Measurements from ENCODE around the gene IGF2R.
A peak's percentile ranks its signal among the peaks of the same experiment; 100 is the strongest.
"Not testable (repeated sequence)": the region's sequence is repeated elsewhere in the genome, so short reads cannot be mapped to it uniquely, and the experiment has no call there.

Gene IGF2R

DNA sequence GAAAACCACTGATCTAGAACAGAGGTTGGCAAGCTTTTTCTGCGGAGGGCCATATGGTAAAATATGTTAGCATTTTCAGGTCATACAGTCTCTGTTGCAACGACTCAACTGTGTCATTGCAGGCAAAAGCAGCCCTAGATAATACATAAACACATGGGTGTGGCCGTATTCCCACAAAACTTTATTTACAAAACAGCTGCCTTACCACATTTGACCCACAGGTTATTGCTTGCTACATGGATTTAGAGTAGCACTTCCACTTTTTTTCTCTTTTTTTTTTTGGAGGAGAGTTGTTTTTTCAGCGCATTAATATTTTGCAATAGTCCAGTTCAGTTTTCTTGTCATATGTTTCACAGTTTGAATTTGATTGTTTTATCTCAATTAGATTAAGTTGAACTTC, 2.5 kb upstream of the IGF2R start:
- H3K4me1 ChIP-seq (ENCODE audit: control insufficient read depth in 1 of 2, insufficient read depth in 2 of 2, low read length in 2 of 2), result peaks cover 7 to 13% of the 10 kb centered on the region in 2 donors
- no peaks in the 10 kb centered on the region for H3K9me3 ChIP-seq (ENCODE audit: control insufficient read depth in 1 of 2, low read length in 2 of 2)
- H3K9ac ChIP-seq (ENCODE audit: low read depth in 1 of 2, low read length in 2 of 2), result no peak overlapping the region
- H3K36me3 ChIP-seq (ENCODE audit: control insufficient read depth in 1 of 2, insufficient read depth in 2 of 2, low read length in 2 of 2), result no peaks in the 10 kb centered on the region
- H3K27ac ChIP-seq (ENCODE audit: low read depth, low read length), result no peak overlapping the region
- no peak overlapping the region for H3K4me3 ChIP-seq (ENCODE audit: low read depth in 1 of 2, low read length in 2 of 2)
- no peaks in the 10 kb centered on the region for H3K27me3 ChIP-seq (ENCODE audit: control insufficient read depth in 1 of 2, insufficient read depth in 2 of 2, low read length in 2 of 2)

DNA sequence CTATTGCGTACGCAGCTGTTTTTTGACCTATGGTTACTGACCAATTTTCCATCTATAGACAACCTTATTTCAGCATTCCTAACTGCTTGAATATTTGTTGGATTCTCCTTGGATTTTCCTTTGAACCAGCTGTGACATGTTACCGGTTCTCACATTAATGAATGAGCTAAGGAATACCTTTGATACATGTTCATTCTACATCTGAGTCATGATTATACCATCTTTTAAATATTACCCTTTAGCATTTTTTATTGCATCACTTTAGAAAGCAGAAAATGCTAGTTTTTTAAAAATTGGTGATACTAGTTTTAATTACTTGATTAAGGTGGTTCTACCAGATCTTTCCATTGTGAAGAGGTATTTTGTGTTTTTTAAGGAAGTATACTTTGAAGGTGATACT, 1.9 kb upstream of the IGF2R start:
- Histone ChIP-seq H3K4me1 (ENCODE audit: control insufficient read depth in 1 of 2, insufficient read depth in 2 of 2, low read length in 2 of 2) (peaks cover 8 to 13% of the 10 kb centered on the region in 2 donors), H3K36me3 (ENCODE audit: control insufficient read depth in 1 of 2, insufficient read depth in 2 of 2, low read length in 2 of 2) (no peaks in the 10 kb centered on the region), H3K27me3 (ENCODE audit: control insufficient read depth in 1 of 2, insufficient read depth in 2 of 2, low read length in 2 of 2) (no peaks in the 10 kb centered on the region), H3K4me3 (ENCODE audit: low read depth in 1 of 2, low read length in 2 of 2) (no peak overlapping the region), H3K9me3 (ENCODE audit: control insufficient read depth in 1 of 2, low read length in 2 of 2) (no peaks in the 10 kb centered on the region), H3K9ac (ENCODE audit: low read depth in 1 of 2, low read length in 2 of 2) (no peak overlapping the region), H3K27ac (ENCODE audit: low read depth, low read length) (no peak overlapping the region)

DNA sequence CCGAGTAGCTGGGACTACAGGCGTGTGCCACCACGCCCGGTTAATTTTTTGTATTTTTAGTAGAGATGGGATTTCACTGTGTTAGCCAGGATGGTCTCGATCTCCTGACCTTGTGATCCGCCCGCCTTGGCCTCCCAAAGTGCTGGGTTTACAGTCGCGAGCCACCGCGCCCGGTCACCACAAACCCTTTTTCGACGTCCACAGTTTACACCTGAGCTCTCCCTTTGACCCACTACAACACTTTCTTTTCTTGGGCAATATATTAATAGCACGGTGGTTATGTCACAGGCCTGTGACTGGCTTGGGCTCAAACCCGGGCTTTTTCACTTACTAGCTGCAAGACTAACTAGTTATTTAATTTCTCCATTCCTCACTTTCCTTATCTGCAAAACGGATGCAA, 1.3 kb upstream of the IGF2R start:
- not testable (repeated sequence) for H3K9me3 ChIP-seq (ENCODE audit: control insufficient read depth in 1 of 2, low read length in 2 of 2); H3K27ac ChIP-seq (ENCODE audit: low read depth, low read length); H3K36me3 ChIP-seq (ENCODE audit: control insufficient read depth in 1 of 2, insufficient read depth in 2 of 2, low read length in 2 of 2); H3K27me3 ChIP-seq (ENCODE audit: control insufficient read depth in 1 of 2, insufficient read depth in 2 of 2, low read length in 2 of 2); H3K9ac ChIP-seq (ENCODE audit: low read depth in 1 of 2, low read length in 2 of 2); H3K4me3 ChIP-seq (ENCODE audit: low read depth in 1 of 2, low read length in 2 of 2)
- H3K4me1 ChIP-seq (ENCODE audit: control insufficient read depth in 1 of 2, insufficient read depth in 2 of 2, low read length in 2 of 2), result peaks cover 14 to 16% of the 10 kb centered on the region in 2 donors

DNA sequence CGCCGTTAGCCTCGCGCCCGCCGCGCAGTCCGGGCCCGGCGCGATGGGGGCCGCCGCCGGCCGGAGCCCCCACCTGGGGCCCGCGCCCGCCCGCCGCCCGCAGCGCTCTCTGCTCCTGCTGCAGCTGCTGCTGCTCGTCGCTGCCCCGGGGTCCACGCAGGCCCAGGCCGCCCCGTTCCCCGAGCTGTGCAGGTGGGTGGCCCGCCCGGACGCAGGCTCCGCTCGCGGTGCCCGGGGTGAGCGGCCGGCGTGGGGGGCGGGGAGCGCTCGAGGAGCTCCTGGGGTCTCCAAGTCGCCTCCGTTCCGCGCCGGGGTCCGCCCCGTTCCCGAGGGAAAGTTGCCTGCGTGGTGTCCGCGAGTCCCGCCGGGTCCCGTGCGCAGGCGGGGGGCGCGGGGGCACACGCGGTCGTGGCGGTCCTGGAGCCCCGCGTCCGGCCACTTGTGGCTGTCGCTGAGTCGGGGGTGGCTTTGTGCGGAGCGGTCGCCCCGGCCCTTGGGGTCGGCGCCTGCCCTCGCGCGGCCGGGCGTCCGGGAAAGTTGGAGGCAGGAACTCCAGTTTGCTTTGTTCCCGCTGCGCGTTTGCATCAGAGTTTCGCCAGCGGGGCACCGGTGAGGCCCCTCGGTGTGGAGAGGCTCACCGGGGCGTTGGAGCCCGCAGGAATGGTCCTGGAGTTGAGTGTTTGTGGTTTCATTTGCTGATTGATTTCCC, 476 bp downstream of the IGF2R start:
- no peaks in the 10 kb centered on the region for H3K27me3 ChIP-seq (ENCODE audit: control insufficient read depth in 1 of 2, insufficient read depth in 2 of 2, low read length in 2 of 2)
- H3K36me3 ChIP-seq (ENCODE audit: control insufficient read depth in 1 of 2, insufficient read depth in 2 of 2, low read length in 2 of 2), result no peaks in the 10 kb centered on the region
- H3K4me3 ChIP-seq (ENCODE audit: low read depth in 1 of 2, low read length in 2 of 2), result peak overlapping the region; percentile 68 to 82
- no peaks in the 10 kb centered on the region for H3K9me3 ChIP-seq (ENCODE audit: control insufficient read depth in 1 of 2, low read length in 2 of 2)
- H3K27ac ChIP-seq (ENCODE audit: low read depth, low read length), result peak overlapping the region; percentile 74
- H3K9ac ChIP-seq (ENCODE audit: low read depth in 1 of 2, low read length in 2 of 2), result peak overlapping the region; percentile 72 to 78
- H3K4me1 ChIP-seq (ENCODE audit: control insufficient read depth in 1 of 2, insufficient read depth in 2 of 2, low read length in 2 of 2), result peaks cover 19 to 24% of the 10 kb centered on the region in 2 donors

- Histone ChIP-seq H3K36me3 (ENCODE audit: control insufficient read depth in 1 of 2, insufficient read depth in 2 of 2, low read length in 2 of 2) (no peaks in the 10 kb centered on the region), H3K27me3 (ENCODE audit: control insufficient read depth in 1 of 2, insufficient read depth in 2 of 2, low read length in 2 of 2) (no peaks in the 10 kb centered on the region), H3K9me3 (ENCODE audit: control insufficient read depth in 1 of 2, low read length in 2 of 2) (no peaks in the 10 kb centered on the region), H3K4me1 (ENCODE audit: control insufficient read depth in 1 of 2, insufficient read depth in 2 of 2, low read length in 2 of 2) (peaks cover 19 to 24% of the 10 kb centered on the region in 2 donors), H3K27ac (ENCODE audit: low read depth, low read length) (no peak overlapping the region), H3K4me3 (ENCODE audit: low read depth in 1 of 2, low read length in 2 of 2) (peak overlapping the region; percentile 68 to 82), H3K9ac (ENCODE audit: low read depth in 1 of 2, low read length in 2 of 2) (peak overlapping the region in 1 of 2 donors; percentile 78)
These were observed 1.0 kb downstream of the IGF2R start for GRCh38 chr6:159969921-159970320.

DNA sequence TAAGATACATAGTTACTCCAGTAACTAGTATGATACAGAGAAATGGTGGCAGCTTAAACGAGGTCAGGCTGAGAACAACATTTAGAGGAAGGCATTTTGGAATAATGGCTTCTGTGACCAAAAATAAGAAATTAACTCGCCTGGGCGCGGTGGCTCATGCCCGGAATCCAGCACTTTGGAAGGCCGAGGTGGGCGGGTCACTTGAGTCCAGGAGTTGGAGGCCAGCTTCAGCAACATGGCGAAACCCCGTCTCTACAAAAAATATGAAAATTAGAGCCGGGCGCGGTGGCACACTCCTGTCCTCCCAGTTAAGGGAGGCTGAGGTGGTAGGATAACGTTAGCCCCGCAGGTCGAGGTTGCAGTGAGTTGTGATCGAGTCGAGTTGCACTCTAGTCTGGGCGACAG, 1.8 kb downstream of the IGF2R start:
- no peaks in the 10 kb centered on the region for H3K9me3 ChIP-seq (ENCODE audit: control insufficient read depth in 1 of 2, low read length in 2 of 2)
- no peak overlapping the region for H3K27ac ChIP-seq (ENCODE audit: low read depth, low read length)
- H3K27me3 ChIP-seq (ENCODE audit: control insufficient read depth in 1 of 2, insufficient read depth in 2 of 2, low read length in 2 of 2), result no peaks in the 10 kb centered on the region
- peak overlapping the region in 1 of 2 donors; percentile 78 for H3K9ac ChIP-seq (ENCODE audit: low read depth in 1 of 2, low read length in 2 of 2)
- no peaks in the 10 kb centered on the region for H3K36me3 ChIP-seq (ENCODE audit: control insufficient read depth in 1 of 2, insufficient read depth in 2 of 2, low read length in 2 of 2)
- peak overlapping the region; percentile 68 to 82 for H3K4me3 ChIP-seq (ENCODE audit: low read depth in 1 of 2, low read length in 2 of 2)
- H3K4me1 ChIP-seq (ENCODE audit: control insufficient read depth in 1 of 2, insufficient read depth in 2 of 2, low read length in 2 of 2), result peaks cover 19 to 24% of the 10 kb centered on the region in 2 donors

- Histone ChIP-seq H3K9ac (ENCODE audit: low read depth in 1 of 2, low read length in 2 of 2) (no peak overlapping the region), H3K27ac (ENCODE audit: low read depth, low read length) (no peak overlapping the region), H3K36me3 (ENCODE audit: control insufficient read depth in 1 of 2, insufficient read depth in 2 of 2, low read length in 2 of 2) (no peaks in the 10 kb centered on the region), H3K27me3 (ENCODE audit: control insufficient read depth in 1 of 2, insufficient read depth in 2 of 2, low read length in 2 of 2) (no peaks in the 10 kb centered on the region), H3K4me3 (ENCODE audit: low read depth in 1 of 2, low read length in 2 of 2) (no peak overlapping the region), H3K9me3 (ENCODE audit: control insufficient read depth in 1 of 2, low read length in 2 of 2) (no peaks in the 10 kb centered on the region), H3K4me1 (ENCODE audit: control insufficient read depth in 1 of 2, insufficient read depth in 2 of 2, low read length in 2 of 2) (peaks cover 19 to 24% of the 10 kb centered on the region in 2 donors)
These were observed 2.7 kb downstream of the IGF2R start for GRCh38 chr6:159971341-159972178.

DNA sequence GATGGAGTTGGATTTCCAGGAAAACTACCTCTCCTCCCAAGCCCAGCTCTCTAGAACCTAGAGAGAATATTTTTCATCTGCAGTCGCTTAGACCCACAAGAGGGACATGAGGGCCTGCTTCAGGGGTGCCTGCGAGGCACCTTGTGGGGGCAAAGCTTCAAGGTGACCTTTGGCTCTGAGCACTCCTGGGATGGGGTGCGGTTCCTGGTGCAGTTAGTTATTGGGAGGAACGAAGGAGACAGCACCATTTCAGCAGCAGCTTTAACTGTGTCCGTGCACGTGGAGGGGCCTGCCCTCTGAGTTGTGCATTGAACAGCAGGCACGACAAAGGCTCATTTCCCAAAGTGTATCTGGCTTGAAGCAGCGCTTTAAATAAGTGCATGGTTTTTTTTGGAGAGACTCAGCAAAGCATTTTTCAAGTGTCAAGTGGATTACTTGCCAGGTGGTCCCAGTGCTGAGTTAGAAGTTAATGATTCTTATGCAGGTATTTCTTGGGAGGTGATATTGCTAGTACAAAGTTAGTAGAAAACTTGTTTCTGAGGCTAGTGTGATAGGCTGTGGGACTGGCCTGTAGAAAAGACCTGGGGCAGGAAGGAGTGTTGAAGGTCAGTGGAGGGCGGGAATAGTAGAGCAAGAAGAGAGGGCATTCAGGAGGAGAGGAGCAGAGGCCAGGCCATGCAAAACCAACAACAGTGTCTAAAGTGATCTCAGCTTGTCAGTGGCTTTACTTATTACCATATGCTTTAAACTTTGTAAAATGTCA, 3.8 kb downstream of the IGF2R start:
- H3K9ac ChIP-seq (ENCODE audit: low read depth in 1 of 2, low read length in 2 of 2), result no peak overlapping the region
- H3K36me3 ChIP-seq (ENCODE audit: control insufficient read depth in 1 of 2, insufficient read depth in 2 of 2, low read length in 2 of 2), result no peaks in the 10 kb centered on the region
- H3K9me3 ChIP-seq (ENCODE audit: control insufficient read depth in 1 of 2, low read length in 2 of 2), result no peaks in the 10 kb centered on the region
- H3K27ac ChIP-seq (ENCODE audit: low read depth, low read length), result no peak overlapping the region
- H3K4me3 ChIP-seq (ENCODE audit: low read depth in 1 of 2, low read length in 2 of 2), result no peak overlapping the region
- no peaks in the 10 kb centered on the region for H3K27me3 ChIP-seq (ENCODE audit: control insufficient read depth in 1 of 2, insufficient read depth in 2 of 2, low read length in 2 of 2)
- H3K4me1 ChIP-seq (ENCODE audit: control insufficient read depth in 1 of 2, insufficient read depth in 2 of 2, low read length in 2 of 2), result peaks cover 30 to 33% of the 10 kb centered on the region in 2 donors

- peaks cover 37% of the 10 kb centered on the region in 2 donors for H3K4me1 ChIP-seq (ENCODE audit: control insufficient read depth in 1 of 2, insufficient read depth in 2 of 2, low read length in 2 of 2)
- H3K36me3 ChIP-seq (ENCODE audit: control insufficient read depth in 1 of 2, insufficient read depth in 2 of 2, low read length in 2 of 2), result no peaks in the 10 kb centered on the region
- H3K9me3 ChIP-seq (ENCODE audit: control insufficient read depth in 1 of 2, low read length in 2 of 2), result no peaks in the 10 kb centered on the region
- H3K4me3 ChIP-seq (ENCODE audit: low read depth in 1 of 2, low read length in 2 of 2), result no peak overlapping the region
- H3K27ac ChIP-seq (ENCODE audit: low read depth, low read length), result no peak overlapping the region
- H3K27me3 ChIP-seq (ENCODE audit: control insufficient read depth in 1 of 2, insufficient read depth in 2 of 2, low read length in 2 of 2), result no peaks in the 10 kb centered on the region
- H3K9ac ChIP-seq (ENCODE audit: low read depth in 1 of 2, low read length in 2 of 2), result no peak overlapping the region
These were observed 4.5 kb downstream of the IGF2R start for GRCh38 chr6:159973406-159973805.

DNA sequence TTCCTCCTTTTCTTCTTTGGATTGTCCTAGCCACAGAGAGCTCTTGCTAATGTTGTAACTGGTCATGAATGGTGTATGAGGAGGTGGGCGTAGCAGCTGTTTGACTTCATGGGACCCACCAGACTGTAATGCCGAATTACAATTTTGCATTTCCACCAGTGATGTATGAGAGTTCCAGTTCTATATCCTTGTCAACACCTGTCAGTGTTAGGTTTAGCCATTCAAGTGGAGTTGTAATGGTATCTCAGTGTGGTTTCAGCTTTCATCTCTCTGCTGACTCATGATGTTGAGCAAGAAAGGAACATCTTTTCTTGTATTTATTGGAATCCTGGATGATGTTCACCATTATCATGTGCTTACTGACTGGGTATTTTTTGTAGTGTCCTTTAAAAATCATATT, 5.1 kb downstream of the IGF2R start:
- no peaks in the 10 kb centered on the region for H3K9me3 ChIP-seq (ENCODE audit: control insufficient read depth in 1 of 2, low read length in 2 of 2)
- no peaks in the 10 kb centered on the region for H3K36me3 ChIP-seq (ENCODE audit: control insufficient read depth in 1 of 2, insufficient read depth in 2 of 2, low read length in 2 of 2)
- H3K9ac ChIP-seq (ENCODE audit: low read depth in 1 of 2, low read length in 2 of 2), result no peak overlapping the region
- H3K4me3 ChIP-seq (ENCODE audit: low read depth in 1 of 2, low read length in 2 of 2), result no peak overlapping the region
- H3K4me1 ChIP-seq (ENCODE audit: control insufficient read depth in 1 of 2, insufficient read depth in 2 of 2, low read length in 2 of 2), result peaks cover 41 to 43% of the 10 kb centered on the region in 2 donors
- H3K27ac ChIP-seq (ENCODE audit: low read depth, low read length), result no peak overlapping the region
- no peaks in the 10 kb centered on the region for H3K27me3 ChIP-seq (ENCODE audit: control insufficient read depth in 1 of 2, insufficient read depth in 2 of 2, low read length in 2 of 2)

Measured in duodenal mucosa (tissue), 2 donors.